ENCODE results near the gene PCSK4.

- TF ChIP-seq, protein P1, sequence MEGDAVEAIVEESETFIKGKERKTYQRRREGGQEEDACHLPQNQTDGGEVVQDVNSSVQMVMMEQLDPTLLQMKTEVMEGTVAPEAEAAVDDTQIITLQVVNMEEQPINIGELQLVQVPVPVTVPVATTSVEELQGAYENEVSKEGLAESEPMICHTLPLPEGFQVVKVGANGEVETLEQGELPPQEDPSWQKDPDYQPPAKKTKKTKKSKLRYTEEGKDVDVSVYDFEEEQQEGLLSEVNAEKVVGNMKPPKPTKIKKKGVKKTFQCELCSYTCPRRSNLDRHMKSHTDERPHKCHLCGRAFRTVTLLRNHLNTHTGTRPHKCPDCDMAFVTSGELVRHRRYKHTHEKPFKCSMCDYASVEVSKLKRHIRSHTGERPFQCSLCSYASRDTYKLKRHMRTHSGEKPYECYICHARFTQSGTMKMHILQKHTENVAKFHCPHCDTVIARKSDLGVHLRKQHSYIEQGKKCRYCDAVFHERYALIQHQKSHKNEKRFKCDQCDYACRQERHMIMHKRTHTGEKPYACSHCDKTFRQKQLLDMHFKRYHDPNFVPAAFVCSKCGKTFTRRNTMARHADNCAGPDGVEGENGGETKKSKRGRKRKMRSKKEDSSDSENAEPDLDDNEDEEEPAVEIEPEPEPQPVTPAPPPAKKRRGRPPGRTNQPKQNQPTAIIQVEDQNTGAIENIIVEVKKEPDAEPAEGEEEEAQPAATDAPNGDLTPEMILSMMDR (IDR thresholded peaks at IDR 0.05; ENCODE audit: extremely low read depth in 1 of 2, insufficient read depth in 1 of 2, low read depth in 1 of 2, low read length in 2 of 2) = no peak
- TF ChIP-seq POLR2A (IDR thresholded peaks at IDR 0.05; ENCODE audit: low read depth, low read length) (no peak), EZH2 (IDR thresholded peaks at IDR 0.05; ENCODE audit: borderline replicate concordance, low read depth, low read length, severe bottlenecking) (peak; percentile 38)
Measured at GRCh38 chr19:1471010-1471514, 19.1 kb downstream of the PCSK4 start.

Data from endothelial cell of umbilical vein (primary cell).